ENCODE results near the gene ZC3H15.

The ZC3H15 gene

GRCh38 chr2:186532891-186533290 is 46.8 kb downstream of the ZC3H15 start:
- no peaks in the 10 kb centered on the region for H3K9me3 Mint-ChIP-seq
- H3K27ac Mint-ChIP-seq (ENCODE audit: low read depth) = no peak overlapping the region
- H3K27me3 Mint-ChIP-seq = peaks cover 26% of the 10 kb centered on the region
- DNase-seq (ENCODE audit: low spot score in 2 of 2) = no peak
- no peak overlapping the region for H3K4me3 Mint-ChIP-seq
- no peak for ATAC-seq (replicated peaks; ENCODE audit: extremely low read depth, poor library complexity, severe bottlenecking)
- H3K4me1 Mint-ChIP-seq = no peaks in the 10 kb centered on the region
- no peaks in the 10 kb centered on the region for H3K36me3 Mint-ChIP-seq (ENCODE audit: insufficient read depth)

- no peaks in the 10 kb centered on the region for H3K36me3 Mint-ChIP-seq (ENCODE audit: insufficient read depth)
- no peaks in the 10 kb centered on the region for H3K9me3 Mint-ChIP-seq
- no peak for ATAC-seq (replicated peaks; ENCODE audit: extremely low read depth, poor library complexity, severe bottlenecking)
- H3K4me3 Mint-ChIP-seq = no peak overlapping the region
- DNase-seq (ENCODE audit: low spot score in 2 of 2) = no peak
- H3K27me3 Mint-ChIP-seq = peaks cover 34% of the 10 kb centered on the region
- no peak overlapping the region for H3K27ac Mint-ChIP-seq (ENCODE audit: low read depth)
- H3K4me1 Mint-ChIP-seq = no peaks in the 10 kb centered on the region
These were observed 47.7 kb downstream of the ZC3H15 start for GRCh38 chr2:186533717-186534116.

- no peaks in the 10 kb centered on the region for H3K4me1 Mint-ChIP-seq
- DNase-seq (ENCODE audit: low spot score in 2 of 2) = no peak
- no peak overlapping the region for H3K4me3 Mint-ChIP-seq
- no peaks in the 10 kb centered on the region for H3K36me3 Mint-ChIP-seq (ENCODE audit: insufficient read depth)
- no peaks in the 10 kb centered on the region for H3K9me3 Mint-ChIP-seq
- ATAC-seq (replicated peaks; ENCODE audit: extremely low read depth, poor library complexity, severe bottlenecking) = no peak
- H3K27ac Mint-ChIP-seq (ENCODE audit: low read depth) = no peak overlapping the region
- H3K27me3 Mint-ChIP-seq = peaks cover 35% of the 10 kb centered on the region
These were observed 48.3 kb downstream of the ZC3H15 start for GRCh38 chr2:186534406-186534805.

GRCh38 chr2:186535861-186536260 is 49.8 kb downstream of the ZC3H15 start:
- Mint-ChIP-seq H3K27me3 (peaks cover 42% of the 10 kb centered on the region), H3K27ac (ENCODE audit: low read depth) (no peak overlapping the region), H3K4me3 (no peak overlapping the region), H3K4me1 (no peaks in the 10 kb centered on the region), H3K9me3 (no peaks in the 10 kb centered on the region), H3K36me3 (ENCODE audit: insufficient read depth) (no peaks in the 10 kb centered on the region)
- no peak for ATAC-seq (replicated peaks; ENCODE audit: extremely low read depth, poor library complexity, severe bottlenecking)
- no peak for DNase-seq (ENCODE audit: low spot score in 2 of 2)

GRCh38 chr2:186537019-186537418 is 51.0 kb downstream of the ZC3H15 start:
- Mint-ChIP-seq H3K27me3 (peaks cover 50% of the 10 kb centered on the region), H3K27ac (ENCODE audit: low read depth) (no peak overlapping the region), H3K4me3 (no peak overlapping the region), H3K36me3 (ENCODE audit: insufficient read depth) (no peaks in the 10 kb centered on the region), H3K9me3 (no peaks in the 10 kb centered on the region), H3K4me1 (no peaks in the 10 kb centered on the region)
- DNase-seq (ENCODE audit: low spot score in 2 of 2) (no peak), ATAC-seq (replicated peaks; ENCODE audit: extremely low read depth, poor library complexity, severe bottlenecking) (no peak)

DNA sequence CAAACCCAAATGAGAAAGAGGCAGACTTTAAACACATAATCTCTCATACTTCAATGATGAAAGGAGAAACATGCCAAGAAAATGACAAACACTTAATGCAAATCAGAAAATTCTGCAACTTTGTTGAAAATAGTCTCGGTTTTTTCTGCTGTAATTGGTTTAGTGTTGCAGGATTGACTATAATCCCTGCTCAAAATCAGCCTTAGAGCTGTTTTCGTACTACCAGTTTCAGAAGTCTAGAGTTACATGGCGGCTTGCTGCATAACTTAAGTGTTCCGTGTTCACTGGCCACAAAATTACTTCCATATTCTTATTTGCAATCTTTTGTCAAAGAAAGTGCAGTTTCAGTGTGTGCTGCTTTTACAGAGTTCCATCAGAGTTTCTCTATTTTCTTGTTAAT is 54.9 kb downstream of the ZC3H15 start:
- Mint-ChIP-seq H3K27me3 (peaks cover 35% of the 10 kb centered on the region), H3K4me1 (no peaks in the 10 kb centered on the region), H3K9me3 (no peaks in the 10 kb centered on the region), H3K36me3 (ENCODE audit: insufficient read depth) (no peaks in the 10 kb centered on the region), H3K4me3 (no peak overlapping the region), H3K27ac (ENCODE audit: low read depth) (no peak overlapping the region)
- no peak for ATAC-seq (replicated peaks; ENCODE audit: extremely low read depth, poor library complexity, severe bottlenecking)
- DNase-seq (ENCODE audit: low spot score in 2 of 2) = no peak

GRCh38 chr2:186542002-186542401 is 55.9 kb downstream of the ZC3H15 start:
- Mint-ChIP-seq H3K9me3 (no peaks in the 10 kb centered on the region), H3K27ac (ENCODE audit: low read depth) (no peak overlapping the region), H3K27me3 (peaks cover 31% of the 10 kb centered on the region), H3K4me3 (no peak overlapping the region), H3K4me1 (no peaks in the 10 kb centered on the region), H3K36me3 (ENCODE audit: insufficient read depth) (no peaks in the 10 kb centered on the region)
- DNase-seq (ENCODE audit: low spot score in 2 of 2) = no peak
- no peak for ATAC-seq (replicated peaks; ENCODE audit: extremely low read depth, poor library complexity, severe bottlenecking)

DNA sequence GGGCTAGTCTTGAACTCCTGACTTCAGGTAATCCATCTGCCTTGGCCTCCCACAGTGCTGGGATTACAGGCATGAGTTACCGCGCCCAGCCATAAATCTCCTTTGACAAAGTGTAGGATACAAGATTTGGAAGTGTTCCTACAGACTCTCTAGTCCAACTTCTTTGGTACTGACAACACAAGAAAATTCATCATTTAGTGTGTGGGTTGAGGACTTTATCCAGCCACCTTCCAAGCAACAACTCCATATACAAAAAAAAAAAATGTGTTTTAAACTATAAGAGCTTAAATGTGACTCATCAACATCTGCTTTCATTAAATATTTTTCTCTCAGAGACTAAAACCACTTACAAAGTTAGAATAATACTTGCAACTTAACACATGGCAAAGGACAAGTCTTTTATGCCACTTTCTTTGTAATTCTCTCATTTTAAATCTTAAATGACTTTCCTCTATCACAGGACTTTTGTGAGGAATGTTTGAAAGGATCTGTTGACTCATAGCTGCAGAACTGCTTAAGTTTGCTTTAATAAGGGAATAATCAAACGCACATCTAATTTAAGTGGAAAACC is 57.6 kb downstream of the ZC3H15 start:
- Mint-ChIP-seq H3K9me3 (no peaks in the 10 kb centered on the region), H3K36me3 (ENCODE audit: insufficient read depth) (no peaks in the 10 kb centered on the region), H3K4me3 (no peak overlapping the region), H3K4me1 (no peaks in the 10 kb centered on the region), H3K27me3 (peaks cover 16% of the 10 kb centered on the region), H3K27ac (ENCODE audit: low read depth) (no peak overlapping the region)
- no peak for DNase-seq (ENCODE audit: low spot score in 2 of 2)
- no peak for ATAC-seq (replicated peaks; ENCODE audit: extremely low read depth, poor library complexity, severe bottlenecking)

DNA sequence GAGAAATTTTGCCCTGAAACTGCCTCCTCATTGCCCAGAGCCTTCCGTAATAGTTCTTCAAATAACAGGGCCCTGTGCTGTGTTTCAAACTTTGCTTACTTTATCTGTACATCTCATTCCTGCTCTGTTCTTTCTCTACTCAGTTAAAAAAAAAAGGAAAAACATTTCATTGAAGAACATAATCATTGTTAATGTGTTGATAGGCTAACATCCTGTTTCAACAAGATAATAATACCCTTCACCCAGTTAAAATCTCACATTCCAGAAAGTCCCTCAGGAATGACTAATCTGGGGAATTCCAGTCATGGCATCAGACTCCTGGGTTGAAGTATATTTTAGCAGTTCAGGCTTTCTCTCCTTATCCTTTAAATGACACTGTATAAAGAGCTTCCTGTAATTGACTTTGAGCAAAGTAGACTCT is 58.2 kb downstream of the ZC3H15 start:
- no peaks in the 10 kb centered on the region for H3K9me3 Mint-ChIP-seq
- peaks cover 15% of the 10 kb centered on the region for H3K27me3 Mint-ChIP-seq
- DNase-seq (ENCODE audit: low spot score in 2 of 2) (no peak), ATAC-seq (replicated peaks; ENCODE audit: extremely low read depth, poor library complexity, severe bottlenecking) (no peak)
- H3K4me1 Mint-ChIP-seq = no peaks in the 10 kb centered on the region
- H3K4me3 Mint-ChIP-seq = no peak overlapping the region
- H3K36me3 Mint-ChIP-seq (ENCODE audit: insufficient read depth) = no peaks in the 10 kb centered on the region
- H3K27ac Mint-ChIP-seq (ENCODE audit: low read depth) = no peak overlapping the region

GRCh38 chr2:186546846-186547245 is 60.8 kb downstream of the ZC3H15 start:
- DNase-seq (ENCODE audit: low spot score in 2 of 2) (no peak), ATAC-seq (replicated peaks; ENCODE audit: extremely low read depth, poor library complexity, severe bottlenecking) (no peak)
- H3K9me3 Mint-ChIP-seq = no peaks in the 10 kb centered on the region
- H3K4me3 Mint-ChIP-seq = no peak overlapping the region
- H3K27me3 Mint-ChIP-seq = peaks cover 10% of the 10 kb centered on the region
- H3K27ac Mint-ChIP-seq (ENCODE audit: low read depth) = no peak overlapping the region
- H3K4me1 Mint-ChIP-seq = no peaks in the 10 kb centered on the region
- no peaks in the 10 kb centered on the region for H3K36me3 Mint-ChIP-seq (ENCODE audit: insufficient read depth)

- H3K4me3 Mint-ChIP-seq = no peak overlapping the region
- ATAC-seq (replicated peaks; ENCODE audit: extremely low read depth, poor library complexity, severe bottlenecking) (no peak), DNase-seq (ENCODE audit: low spot score in 2 of 2) (no peak)
These were observed 65.4 kb downstream of the ZC3H15 start for GRCh38 chr2:186551323-186552050.

DNA sequence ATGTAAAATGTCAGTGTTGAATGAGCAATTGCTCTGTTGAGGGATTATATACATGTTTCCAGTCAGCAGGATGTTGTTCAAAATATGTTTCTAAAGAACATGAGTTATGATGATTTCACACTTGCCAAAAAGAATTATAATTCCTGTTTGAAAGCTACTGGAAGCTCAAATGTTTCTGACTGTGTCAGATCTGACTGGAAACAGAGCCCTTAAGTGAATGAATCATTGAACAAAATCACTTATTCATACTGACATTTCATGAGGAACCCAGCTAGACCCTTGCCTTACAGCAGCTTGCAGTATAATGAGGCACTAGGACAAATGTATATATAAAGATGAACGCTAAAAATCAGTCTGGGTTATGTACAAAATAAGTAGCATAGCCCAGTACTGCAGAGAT is 68.4 kb downstream of the ZC3H15 start:
- no peaks in the 10 kb centered on the region for H3K36me3 Mint-ChIP-seq (ENCODE audit: insufficient read depth)
- no peaks in the 10 kb centered on the region for H3K4me1 Mint-ChIP-seq
- no peak overlapping the region for H3K4me3 Mint-ChIP-seq
- H3K27me3 Mint-ChIP-seq = peaks cover 10% of the 10 kb centered on the region
- H3K9me3 Mint-ChIP-seq = no peaks in the 10 kb centered on the region
- DNase-seq (ENCODE audit: low spot score in 2 of 2) (no peak), ATAC-seq (replicated peaks; ENCODE audit: extremely low read depth, poor library complexity, severe bottlenecking) (no peak)
- no peak overlapping the region for H3K27ac Mint-ChIP-seq (ENCODE audit: low read depth)

More at GRCh38 chr2:186551323-186552050, 65.4 kb downstream of the ZC3H15 start:
- Mint-ChIP-seq H3K27ac (ENCODE audit: low read depth) (no peak overlapping the region), H3K9me3 (no peaks in the 10 kb centered on the region), H3K4me1 (no peaks in the 10 kb centered on the region), H3K36me3 (ENCODE audit: insufficient read depth) (no peaks in the 10 kb centered on the region), H3K27me3 (peaks cover 10% of the 10 kb centered on the region)

DNA sequence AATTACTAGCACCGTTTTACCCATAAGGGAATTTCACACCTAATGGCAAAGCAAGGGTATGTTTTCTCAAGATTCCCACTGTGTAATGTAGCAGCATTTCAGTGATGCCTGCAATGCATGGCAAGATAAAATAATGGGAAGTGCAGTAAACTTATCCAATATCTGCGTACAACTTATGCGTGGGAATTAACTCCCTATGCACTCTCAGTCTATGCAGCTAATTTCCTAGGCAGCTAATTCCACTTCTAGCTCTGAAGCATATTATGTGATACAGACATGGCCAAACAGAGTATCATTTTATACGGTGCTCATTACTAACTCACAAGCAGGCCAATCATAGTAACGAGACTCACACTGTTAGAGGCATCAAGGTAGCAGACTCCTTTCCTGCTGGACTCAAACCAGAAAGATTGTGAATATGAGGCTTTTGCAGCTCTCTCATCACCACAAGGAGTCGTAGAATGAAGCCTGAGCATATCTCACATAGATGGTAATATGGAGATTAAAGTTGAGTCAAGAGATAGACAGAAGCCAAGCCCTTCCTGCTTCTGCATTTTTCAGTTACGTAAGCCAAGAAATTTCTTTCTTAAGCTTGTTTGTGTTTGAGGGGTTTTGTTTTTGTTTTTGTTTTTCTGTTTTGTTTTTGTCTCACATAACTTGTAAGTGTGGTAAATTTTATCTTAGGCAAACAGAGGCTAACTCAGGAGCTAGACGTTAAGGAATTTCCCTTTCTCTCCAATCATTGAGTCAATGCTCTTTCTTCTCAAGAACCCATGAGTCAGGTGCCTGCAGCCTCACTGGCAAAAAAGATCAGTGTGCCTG is 69.0 kb downstream of the ZC3H15 start:
- H3K4me3 Mint-ChIP-seq = no peak overlapping the region
- no peaks in the 10 kb centered on the region for H3K9me3 Mint-ChIP-seq
- no peak for ATAC-seq (replicated peaks; ENCODE audit: extremely low read depth, poor library complexity, severe bottlenecking)
- H3K27me3 Mint-ChIP-seq = peaks cover 6% of the 10 kb centered on the region
- H3K27ac Mint-ChIP-seq (ENCODE audit: low read depth) = no peak overlapping the region
- H3K36me3 Mint-ChIP-seq (ENCODE audit: insufficient read depth) = no peaks in the 10 kb centered on the region
- no peaks in the 10 kb centered on the region for H3K4me1 Mint-ChIP-seq
- DNase-seq (ENCODE audit: low spot score in 2 of 2) = no peak
